Effector memory CD4-positive, alpha-beta T cell (primary cell): ENCODE results near the gene GRIK3.

ENCODE experiments used
- DNase-seq, 3 donors: peaks; one replicate each; pipeline ENCODE4 v3.0.0-alpha.2; 2020
- H3K27ac ChIP-seq: 2 replicates; pipeline ENCODE4 v1.7.0; 2013; ENCODE audit warnings: mild to moderate bottlenecking, low read length, moderate library complexity; ENCODE audit not compliant: insufficient read depth, poor library complexity, severe bottlenecking
- H3K27me3 ChIP-seq: replicated peaks from 2 replicates; pipeline ENCODE4 v1.7.0; 2013; ENCODE audit warnings: mild to moderate bottlenecking, low read length; ENCODE audit not compliant: insufficient read depth, control insufficient read depth, poor library complexity, severe bottlenecking
- H3K36me3 ChIP-seq: 2 replicates; pipeline ENCODE4 v1.7.0; 2013; ENCODE audit warnings: mild to moderate bottlenecking, low read length, moderate library complexity; ENCODE audit not compliant: control insufficient read depth, insufficient read depth
- H3K4me1 ChIP-seq: 2 replicates; pipeline ENCODE4 v1.7.0; 2013; ENCODE audit warnings: low read length, mild to moderate bottlenecking; ENCODE audit not compliant: control insufficient read depth, insufficient read depth, poor library complexity, severe bottlenecking
- H3K4me3 ChIP-seq: 2 replicates; pipeline ENCODE4 v1.7.0; 2013; ENCODE audit warnings: low read length, low read depth, mild to moderate bottlenecking; ENCODE audit not compliant: insufficient read depth, poor library complexity, severe bottlenecking
- H3K9me3 ChIP-seq: 2 replicates; pipeline ENCODE4 v1.7.0; 2013; ENCODE audit warnings: mild to moderate bottlenecking, low read length, moderate library complexity; ENCODE audit not compliant: control insufficient read depth

The GRIK3 gene

DNA sequence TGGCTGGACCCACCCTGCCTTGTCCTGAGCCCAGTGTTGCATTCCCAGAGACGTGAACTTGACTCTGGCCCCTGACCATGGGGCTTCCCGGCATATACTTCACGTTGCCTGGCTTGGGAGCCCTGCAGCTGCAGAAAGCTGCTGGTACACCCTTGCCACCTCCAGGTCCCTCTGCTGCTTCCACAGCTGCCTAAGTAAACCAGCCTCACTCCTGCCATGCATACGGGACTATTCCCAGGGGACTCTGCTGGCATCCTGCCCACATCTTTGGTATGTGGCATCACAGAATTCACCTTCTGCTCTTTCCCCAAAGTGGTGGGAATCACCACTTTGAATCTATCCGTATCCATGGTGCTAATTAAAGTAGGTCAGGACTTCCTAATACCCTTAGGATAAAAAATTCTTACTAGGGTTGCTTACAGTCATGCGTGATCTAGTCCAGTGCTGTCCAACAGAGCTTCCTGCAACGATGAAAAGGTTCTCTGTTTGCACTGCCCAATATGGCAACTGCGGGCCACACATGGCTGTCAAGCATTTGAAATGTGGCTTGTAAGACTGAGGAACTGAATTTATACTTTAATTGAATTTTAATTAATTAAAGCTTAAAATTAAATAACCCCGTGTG is 203.0 kb downstream of the GRIK3 start:
- no peaks in the 10 kb centered on the region for H3K36me3 ChIP-seq
- no peak overlapping the region for H3K4me3 ChIP-seq
- H3K27me3 ChIP-seq: no peaks in the 10 kb centered on the region
- H3K4me1 ChIP-seq: no peaks in the 10 kb centered on the region
- no peak for DNase-seq
- H3K9me3 ChIP-seq: no peaks in the 10 kb centered on the region
- H3K27ac ChIP-seq: no peak overlapping the region

GRCh38 chr1:36829961-36830360 is 204.4 kb downstream of the GRIK3 start:
- Histone ChIP-seq H3K4me1 (no peaks in the 10 kb centered on the region), H3K9me3 (no peaks in the 10 kb centered on the region), H3K36me3 (no peaks in the 10 kb centered on the region), H3K4me3 (no peak overlapping the region), H3K27ac (no peak overlapping the region), H3K27me3 (no peaks in the 10 kb centered on the region)
- DNase-seq: no peak

GRCh38 chr1:36829066-36829465 is 205.2 kb downstream of the GRIK3 start:
- no peaks in the 10 kb centered on the region for H3K9me3 ChIP-seq
- no peak overlapping the region for H3K27ac ChIP-seq
- no peak overlapping the region for H3K4me3 ChIP-seq
- H3K36me3 ChIP-seq: no peaks in the 10 kb centered on the region
- no peak for DNase-seq
- no peaks in the 10 kb centered on the region for H3K4me1 ChIP-seq
- no peaks in the 10 kb centered on the region for H3K27me3 ChIP-seq

DNA sequence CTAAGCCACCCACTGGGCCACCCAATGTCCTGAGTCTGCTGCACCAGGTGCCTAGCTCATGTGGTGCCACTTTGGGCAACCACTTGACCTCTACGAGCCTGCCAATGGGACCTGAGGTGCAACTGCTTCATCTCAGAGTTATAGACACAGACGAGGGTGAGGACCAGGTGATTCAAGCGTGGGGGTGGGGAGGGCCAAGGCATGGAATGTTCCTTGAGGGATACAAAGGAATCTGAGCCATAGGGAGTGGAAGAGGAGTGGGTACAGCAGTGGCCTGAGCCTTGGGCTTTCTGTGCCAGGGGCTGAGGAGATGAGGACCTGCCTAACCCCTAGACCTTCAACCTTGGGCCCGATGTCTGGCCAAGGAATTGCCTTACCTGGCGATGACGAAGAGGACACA is 209.1 kb downstream of the GRIK3 start:
- no peak for DNase-seq
- H3K27me3 ChIP-seq: no peaks in the 10 kb centered on the region

DNA sequence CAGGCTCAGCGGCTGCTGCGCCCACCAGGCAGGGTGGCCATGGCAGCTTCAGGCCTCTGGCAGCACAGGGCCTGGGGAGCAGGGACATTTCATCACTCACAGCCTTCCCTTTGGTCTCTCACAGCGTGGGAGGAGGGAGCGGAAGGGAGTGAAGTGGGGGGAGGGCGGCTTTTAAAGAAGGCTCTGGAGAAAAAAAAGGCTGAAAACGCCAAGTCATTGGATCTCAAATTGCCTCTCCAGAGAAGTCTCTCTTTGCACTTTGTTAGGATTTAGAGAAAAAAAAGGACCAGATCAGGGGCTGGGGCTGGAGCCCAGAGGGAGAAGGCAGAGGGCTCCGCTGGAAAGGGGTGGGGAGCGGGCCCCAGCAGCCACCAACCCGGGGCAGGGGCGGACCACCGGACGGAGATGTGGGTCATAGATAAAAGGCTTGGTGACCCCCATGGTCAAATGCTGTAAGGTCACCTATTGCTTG is 209.9 kb downstream of the GRIK3 start:
- no peaks in the 10 kb centered on the region for H3K9me3 ChIP-seq
- no peaks in the 10 kb centered on the region for H3K4me1 ChIP-seq
- H3K27ac ChIP-seq: no peak overlapping the region
- H3K27me3 ChIP-seq: no peaks in the 10 kb centered on the region
- no peak for DNase-seq
- H3K4me3 ChIP-seq: no peak overlapping the region
- no peaks in the 10 kb centered on the region for H3K36me3 ChIP-seq

More for the DNA sequence above, 209.1 kb downstream of the GRIK3 start:
- Histone ChIP-seq H3K36me3 (no peaks in the 10 kb centered on the region), H3K4me1 (no peaks in the 10 kb centered on the region), H3K27ac (no peak overlapping the region), H3K4me3 (no peak overlapping the region), H3K9me3 (no peaks in the 10 kb centered on the region)

GRCh38 chr1:36822648-36823047 is 211.7 kb downstream of the GRIK3 start:
- no peaks in the 10 kb centered on the region for H3K36me3 ChIP-seq
- H3K27me3 ChIP-seq: no peaks in the 10 kb centered on the region
- no peak for DNase-seq
- H3K27ac ChIP-seq: no peak overlapping the region
- H3K9me3 ChIP-seq: no peaks in the 10 kb centered on the region
- no peak overlapping the region for H3K4me3 ChIP-seq
- no peaks in the 10 kb centered on the region for H3K4me1 ChIP-seq

GRCh38 chr1:36821386-36821785 is 212.9 kb downstream of the GRIK3 start:
- no peaks in the 10 kb centered on the region for H3K9me3 ChIP-seq
- no peaks in the 10 kb centered on the region for H3K27me3 ChIP-seq
- H3K4me3 ChIP-seq: no peak overlapping the region
- no peak for DNase-seq
- H3K36me3 ChIP-seq: no peaks in the 10 kb centered on the region
- no peak overlapping the region for H3K27ac ChIP-seq
- no peaks in the 10 kb centered on the region for H3K4me1 ChIP-seq

- H3K27me3 ChIP-seq: no peaks in the 10 kb centered on the region
- H3K9me3 ChIP-seq: no peaks in the 10 kb centered on the region
- no peak overlapping the region for H3K27ac ChIP-seq
- DNase-seq: no peak
- no peaks in the 10 kb centered on the region for H3K36me3 ChIP-seq
- H3K4me1 ChIP-seq: no peaks in the 10 kb centered on the region
- H3K4me3 ChIP-seq: no peak overlapping the region
These were observed 215.5 kb downstream of the GRIK3 start for GRCh38 chr1:36818771-36819170.

GRCh38 chr1:36816348-36816747 is 218.0 kb downstream of the GRIK3 start:
- Histone ChIP-seq H3K36me3 (no peaks in the 10 kb centered on the region), H3K4me3 (no peak overlapping the region), H3K27me3 (no peaks in the 10 kb centered on the region), H3K27ac (no peak overlapping the region), H3K9me3 (no peaks in the 10 kb centered on the region), H3K4me1 (no peaks in the 10 kb centered on the region)
- DNase-seq: no peak

DNA sequence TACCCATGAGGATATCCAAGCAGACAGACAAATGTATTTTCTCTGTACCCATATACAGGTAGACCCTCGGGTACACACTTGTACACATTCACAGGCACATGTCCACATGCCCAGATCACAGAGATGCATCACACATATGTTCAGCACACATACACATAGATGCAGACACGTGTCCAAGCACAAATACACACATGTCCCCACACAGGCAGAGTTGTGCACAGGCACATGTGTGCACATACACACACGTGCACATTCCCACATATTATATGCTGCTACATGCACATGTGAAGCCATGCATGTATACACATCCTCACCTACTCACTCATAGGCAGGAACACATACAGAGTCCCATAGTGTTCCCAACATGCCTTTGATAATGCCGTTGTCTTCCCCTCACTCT is 219.5 kb downstream of the GRIK3 start:
- Histone ChIP-seq H3K36me3 (no peaks in the 10 kb centered on the region), H3K4me3 (no peak overlapping the region), H3K27ac (no peak overlapping the region), H3K27me3 (no peaks in the 10 kb centered on the region), H3K9me3 (no peaks in the 10 kb centered on the region), H3K4me1 (no peaks in the 10 kb centered on the region)
- no peak for DNase-seq
